ENCODE data around the gene AQP12B. TPM values are rescaled to one million over a fixed set of nuclear protein-coding genes. Genes with fewer than 3 reads are reported as not detected.

The AQP12B gene
- total RNA-seq, 2 experiments from 2014 or later, result not detected

DNA sequence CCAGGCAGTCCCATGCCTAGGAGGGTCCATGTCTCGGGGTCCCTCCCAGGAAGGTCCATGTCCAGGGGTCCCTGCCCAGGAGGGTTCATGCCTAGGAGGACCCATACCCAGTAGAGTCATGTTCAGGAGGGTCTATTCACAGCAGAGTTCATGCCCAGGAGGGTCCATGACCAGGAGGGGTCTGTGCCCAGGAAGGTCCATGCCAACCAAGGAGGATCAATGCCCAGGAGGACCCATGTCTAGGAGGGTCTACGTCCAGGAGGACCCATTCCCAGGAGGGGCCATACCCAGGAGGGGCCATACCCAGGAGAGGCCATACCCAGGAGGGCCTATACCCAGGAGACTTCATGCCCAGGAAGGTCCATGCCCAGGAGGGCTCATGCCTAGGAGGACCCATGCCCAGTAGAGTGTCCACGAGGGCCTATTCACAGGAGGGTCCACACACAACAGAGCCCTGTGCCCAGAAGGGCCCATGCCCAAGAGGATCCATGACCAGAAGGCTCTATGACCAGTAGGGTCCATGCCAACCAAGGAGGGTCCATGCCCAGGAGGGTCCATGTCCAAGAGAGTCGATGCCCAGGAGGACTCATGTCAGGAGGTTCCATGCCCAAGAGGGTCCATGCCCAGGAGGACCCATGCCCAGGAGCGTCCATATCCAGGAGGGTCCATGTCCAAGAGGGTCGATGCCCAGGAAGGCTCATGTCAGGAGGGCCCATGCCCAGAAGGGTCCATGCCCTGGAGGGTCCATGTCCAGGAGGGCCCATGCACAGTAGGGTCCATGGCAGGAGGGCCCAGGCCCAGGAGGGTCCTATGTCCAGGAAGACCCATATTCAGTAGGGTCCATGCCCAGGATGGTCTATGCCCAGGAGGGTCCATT, 47.3 kb downstream of the AQP12B start:
- H3K9me3 Mint-ChIP-seq, result peaks cover 19% of the 10 kb centered on the region
- no peak overlapping the region for H3K27ac Mint-ChIP-seq
- CTCF ChIA-PET, result interaction anchor here (0.6 kb wide), 1 partner anchor 363 kb away, joined by 4 read pairs; no protein-coding TSS in a partner anchor
- no peaks in the 10 kb centered on the region for H3K4me1 Mint-ChIP-seq (ENCODE audit: low read depth)
- intact Hi-C loops (cut with micrococcal nuclease), result no loop called here
- DNase-seq, result no peak
- H3K36me3 Mint-ChIP-seq (ENCODE audit: low read depth), result peaks cover 6% of the 10 kb centered on the region
- H3K4me3 Mint-ChIP-seq, result no peak overlapping the region
- H3K27me3 Mint-ChIP-seq (ENCODE audit: low read depth), result no peaks in the 10 kb centered on the region

DNA sequence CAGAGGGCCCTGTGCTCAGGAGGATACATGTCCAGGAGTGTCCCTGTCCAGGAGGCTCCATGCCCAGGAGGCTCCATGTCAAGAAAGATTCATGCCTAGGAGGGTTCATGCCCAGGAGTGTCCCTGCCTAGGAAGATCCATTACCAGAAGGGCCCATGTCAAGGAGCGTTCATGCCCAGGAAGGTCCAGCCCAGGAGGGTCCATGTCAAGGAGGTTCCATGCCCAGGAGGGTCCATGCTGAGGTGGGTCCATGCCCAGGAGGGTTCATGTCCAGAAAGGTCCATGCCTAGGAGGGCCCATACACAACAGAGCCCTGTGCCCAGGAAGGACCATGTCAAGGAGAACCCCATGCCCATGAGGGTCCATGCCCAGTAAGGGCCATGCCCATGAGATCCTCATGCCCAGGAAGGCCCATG, 50.4 kb downstream of the AQP12B start:
- no peaks in the 10 kb centered on the region for H3K4me1 Mint-ChIP-seq (ENCODE audit: low read depth)
- CTCF ChIA-PET, result no interaction called here
- H3K27ac Mint-ChIP-seq, result no peak overlapping the region
- no peak for DNase-seq
- peaks cover 19% of the 10 kb centered on the region for H3K9me3 Mint-ChIP-seq
- H3K27me3 Mint-ChIP-seq (ENCODE audit: low read depth), result no peaks in the 10 kb centered on the region
- peaks cover 6% of the 10 kb centered on the region for H3K36me3 Mint-ChIP-seq (ENCODE audit: low read depth)
- intact Hi-C loops (cut with micrococcal nuclease), result no loop called here
- H3K4me3 Mint-ChIP-seq, result no peak overlapping the region

DNA sequence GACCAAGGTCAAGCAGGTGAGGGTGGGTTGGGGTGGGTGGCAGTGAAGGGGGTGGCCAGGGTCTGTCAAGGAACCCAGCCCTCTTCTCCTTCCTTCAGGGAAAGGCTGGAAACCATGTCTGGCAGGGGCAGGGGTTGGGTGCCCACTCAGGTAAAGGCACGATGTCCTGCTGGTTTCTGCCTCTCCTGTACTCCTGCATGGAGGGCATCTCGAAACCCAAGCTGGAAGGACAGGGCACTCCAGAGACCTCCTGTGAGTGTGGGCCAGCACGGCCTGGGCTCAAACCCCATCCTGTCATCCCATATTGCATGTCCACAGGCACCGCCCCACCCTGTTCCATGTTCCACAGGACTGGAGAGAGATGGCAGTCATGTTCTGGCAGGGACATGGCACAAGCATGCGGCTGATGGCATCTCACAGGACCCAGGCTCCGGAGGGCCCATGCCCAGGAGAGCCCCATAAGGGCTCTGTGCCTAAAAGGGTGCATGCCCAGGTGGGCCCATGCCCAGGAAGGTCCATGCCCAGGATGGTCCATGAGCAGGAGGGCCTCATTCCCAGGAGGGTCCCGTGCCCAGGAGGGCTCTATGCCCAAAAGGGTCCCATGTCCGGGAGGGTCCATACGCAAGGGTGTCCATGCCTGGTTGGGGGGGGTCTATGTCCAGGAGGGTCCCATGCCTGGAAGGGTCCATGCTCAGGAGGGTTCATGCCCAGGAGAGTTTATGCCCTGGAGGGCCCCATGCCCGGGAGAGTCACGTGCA, 51.0 kb downstream of the AQP12B start:
- H3K4me3 Mint-ChIP-seq, result no peak overlapping the region
- CTCF ChIA-PET, result no interaction called here
- intact Hi-C loops (cut with micrococcal nuclease), result no loop called here
- peaks cover 5% of the 10 kb centered on the region for H3K4me1 Mint-ChIP-seq (ENCODE audit: low read depth)
- H3K9me3 Mint-ChIP-seq, result peaks cover 19% of the 10 kb centered on the region
- DNase-seq, result no peak
- H3K36me3 Mint-ChIP-seq (ENCODE audit: low read depth), result peaks cover 6% of the 10 kb centered on the region
- no peak overlapping the region for H3K27ac Mint-ChIP-seq
- H3K27me3 Mint-ChIP-seq (ENCODE audit: low read depth), result no peaks in the 10 kb centered on the region

DNA sequence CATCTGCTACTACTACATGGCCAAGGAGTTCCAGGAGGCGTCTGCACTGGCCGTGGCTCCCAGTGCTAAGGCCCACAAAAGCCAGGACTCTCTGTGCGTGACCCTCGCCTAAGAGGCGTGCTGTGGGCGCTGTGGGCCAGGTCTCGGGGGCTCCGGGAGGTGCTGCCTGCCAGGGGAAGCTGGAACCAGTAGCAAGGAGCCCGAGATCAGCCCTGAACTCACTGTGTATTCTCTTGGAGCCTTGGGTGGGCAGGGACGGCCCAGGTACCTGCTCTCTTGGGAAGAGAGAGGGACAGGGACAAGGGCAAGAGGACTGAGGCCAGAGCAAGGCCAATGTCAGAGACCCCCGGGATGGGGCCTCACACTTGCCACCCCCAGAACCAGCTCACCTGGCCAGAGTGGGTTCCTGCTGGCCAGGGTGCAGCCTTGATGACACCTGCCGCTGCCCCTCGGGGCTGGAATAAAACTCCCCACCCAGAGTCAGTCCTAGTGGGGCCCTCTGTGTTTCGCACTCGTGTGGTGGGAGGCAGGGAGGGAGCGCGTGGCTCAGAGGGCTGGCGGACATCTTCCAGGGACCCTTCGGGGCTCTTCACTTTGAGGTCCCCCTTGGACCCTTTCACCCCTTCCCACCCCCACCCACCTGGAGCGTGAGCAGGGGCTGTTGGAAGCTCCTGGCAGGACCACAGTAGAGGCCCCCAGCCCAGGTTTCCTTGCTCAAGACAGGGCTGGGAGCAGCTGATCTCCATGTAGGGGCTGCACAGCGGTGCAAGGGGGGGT, 51.7 kb downstream of the AQP12B start:
- H3K27me3 Mint-ChIP-seq (ENCODE audit: low read depth), result no peaks in the 10 kb centered on the region
- no peak overlapping the region for H3K27ac Mint-ChIP-seq
- H3K4me1 Mint-ChIP-seq (ENCODE audit: low read depth), result peaks cover 10% of the 10 kb centered on the region
- H3K9me3 Mint-ChIP-seq, result peaks cover 19% of the 10 kb centered on the region
- CTCF ChIA-PET, result no interaction called here
- H3K4me3 Mint-ChIP-seq, result no peak overlapping the region
- H3K36me3 Mint-ChIP-seq (ENCODE audit: low read depth), result peaks cover 6% of the 10 kb centered on the region
- no peak for DNase-seq
- intact Hi-C loops (cut with micrococcal nuclease), result no loop called here

DNA sequence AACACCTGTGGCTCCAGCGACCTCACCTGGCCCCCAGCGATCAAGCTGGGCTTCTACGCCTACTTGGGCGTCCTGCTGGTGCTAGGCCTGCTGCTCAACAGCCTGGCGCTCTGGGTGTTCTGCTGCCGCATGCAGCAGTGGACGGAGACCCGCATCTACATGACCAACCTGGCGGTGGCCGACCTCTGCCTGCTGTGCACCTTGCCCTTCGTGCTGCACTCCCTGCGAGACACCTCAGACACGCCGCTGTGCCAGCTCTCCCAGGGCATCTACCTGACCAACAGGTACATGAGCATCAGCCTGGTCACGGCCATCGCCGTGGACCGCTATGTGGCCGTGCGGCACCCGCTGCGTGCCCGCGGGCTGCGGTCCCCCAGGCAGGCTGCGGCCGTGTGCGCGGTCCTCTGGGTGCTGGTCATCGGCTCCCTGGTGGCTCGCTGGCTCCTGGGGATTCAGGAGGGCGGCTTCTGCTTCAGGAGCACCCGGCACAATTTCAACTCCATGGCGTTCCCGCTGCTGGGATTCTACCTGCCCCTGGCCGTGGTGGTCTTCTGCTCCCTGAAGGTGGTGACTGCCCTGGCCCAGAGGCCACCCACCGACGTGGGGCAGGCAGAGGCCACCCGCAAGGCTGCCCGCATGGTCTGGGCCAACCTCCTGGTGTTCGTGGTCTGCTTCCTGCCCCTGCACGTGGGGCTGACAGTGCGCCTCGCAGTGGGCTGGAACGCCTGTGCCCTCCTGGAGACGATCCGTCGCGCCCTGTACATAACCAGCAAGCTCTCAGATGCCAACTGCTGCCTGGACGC, 52.5 kb downstream of the AQP12B start:
- H3K9me3 Mint-ChIP-seq, result peaks cover 19% of the 10 kb centered on the region
- H3K36me3 Mint-ChIP-seq (ENCODE audit: low read depth), result peaks cover 6% of the 10 kb centered on the region
- no peak overlapping the region for H3K27ac Mint-ChIP-seq
- peaks cover 17% of the 10 kb centered on the region for H3K4me1 Mint-ChIP-seq (ENCODE audit: low read depth)
- DNase-seq, result no peak
- no peak overlapping the region for H3K4me3 Mint-ChIP-seq
- no peaks in the 10 kb centered on the region for H3K27me3 Mint-ChIP-seq (ENCODE audit: low read depth)
- intact Hi-C loops (cut with micrococcal nuclease), result loop anchor here (10.0 kb wide), 1 partner anchor 115 kb away; no protein-coding TSS in a partner anchor
- CTCF ChIA-PET, result no interaction called here

DNA sequence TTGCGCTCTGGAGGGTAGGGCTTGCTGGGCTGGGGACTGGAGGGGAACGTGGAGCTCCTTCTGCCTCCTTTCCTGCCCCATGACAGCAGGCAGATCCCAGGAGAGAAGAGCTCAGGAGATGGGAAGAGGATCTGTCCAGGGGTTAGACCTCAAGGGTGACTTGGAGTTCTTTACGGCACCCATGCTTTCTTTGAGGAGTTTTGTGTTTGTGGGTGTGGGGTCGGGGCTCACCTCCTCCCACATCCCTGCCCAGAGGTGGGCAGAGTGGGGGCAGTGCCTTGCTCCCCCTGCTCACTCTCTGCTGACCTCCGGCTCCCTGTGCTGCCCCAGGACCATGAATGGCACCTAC, 53.1 kb downstream of the AQP12B start:
- CTCF ChIA-PET, result no interaction called here
- no peaks in the 10 kb centered on the region for H3K27me3 Mint-ChIP-seq (ENCODE audit: low read depth)
- peaks cover 6% of the 10 kb centered on the region for H3K36me3 Mint-ChIP-seq (ENCODE audit: low read depth)
- peaks cover 17% of the 10 kb centered on the region for H3K9me3 Mint-ChIP-seq
- H3K4me3 Mint-ChIP-seq, result no peak overlapping the region
- intact Hi-C loops (cut with micrococcal nuclease), result loop anchor here (10.0 kb wide), 1 partner anchor 115 kb away; no protein-coding TSS in a partner anchor
- H3K27ac Mint-ChIP-seq, result no peak overlapping the region
- no peak for DNase-seq
- H3K4me1 Mint-ChIP-seq (ENCODE audit: low read depth), result peaks cover 23% of the 10 kb centered on the region

DNA sequence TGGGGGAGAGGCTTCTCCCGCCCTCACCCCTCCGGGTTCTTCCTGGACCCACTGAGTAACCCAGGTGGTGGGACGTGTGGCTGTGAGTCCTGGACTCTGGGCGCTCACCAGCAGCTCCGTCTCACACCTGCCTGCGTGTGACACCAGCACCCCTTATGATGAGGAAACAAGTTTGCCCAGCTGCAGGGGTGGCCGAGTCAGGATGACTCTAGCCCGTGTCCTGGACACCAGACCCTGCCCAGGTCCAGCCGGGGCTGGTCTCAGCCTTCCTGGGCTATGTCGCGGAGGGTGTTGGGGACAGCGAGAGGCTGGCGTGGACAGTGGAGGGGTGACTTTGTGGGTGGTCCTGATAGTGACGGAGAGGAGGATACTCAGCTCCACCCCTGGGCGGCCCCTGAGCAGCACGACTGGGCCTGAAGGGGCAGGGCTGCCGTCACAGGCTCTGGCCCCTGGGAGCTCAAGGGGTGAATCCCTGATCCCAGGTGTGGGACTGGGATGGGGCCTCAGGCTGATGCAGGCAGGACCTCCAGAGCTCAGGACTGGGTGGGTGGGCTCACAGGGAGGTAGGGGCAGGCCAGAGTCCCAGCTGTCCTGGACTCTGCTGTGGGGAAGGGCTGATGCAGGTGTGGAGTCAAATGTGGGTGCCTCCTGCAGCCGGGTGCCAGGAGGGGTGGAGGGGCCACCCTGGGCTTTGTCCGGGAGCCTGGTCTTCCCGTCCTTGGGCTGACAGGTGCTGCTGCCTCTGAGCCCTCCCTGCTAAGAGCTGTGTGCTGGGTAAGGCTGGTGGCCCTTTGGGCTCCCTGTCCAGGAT, 53.7 kb downstream of the AQP12B start:
- intact Hi-C loops (cut with micrococcal nuclease), result loop anchor here (10.0 kb wide), 1 partner anchor 114 kb away; no protein-coding TSS in a partner anchor
- DNase-seq, result no peak
- Mint-ChIP-seq H3K4me1 (ENCODE audit: low read depth) (peaks cover 26% of the 10 kb centered on the region), H3K4me3 (no peak overlapping the region), H3K36me3 (ENCODE audit: low read depth) (peaks cover 6% of the 10 kb centered on the region), H3K27ac (no peak overlapping the region), H3K27me3 (ENCODE audit: low read depth) (no peaks in the 10 kb centered on the region), H3K9me3 (peaks cover 12% of the 10 kb centered on the region)
- CTCF ChIA-PET, result no interaction called here

DNA sequence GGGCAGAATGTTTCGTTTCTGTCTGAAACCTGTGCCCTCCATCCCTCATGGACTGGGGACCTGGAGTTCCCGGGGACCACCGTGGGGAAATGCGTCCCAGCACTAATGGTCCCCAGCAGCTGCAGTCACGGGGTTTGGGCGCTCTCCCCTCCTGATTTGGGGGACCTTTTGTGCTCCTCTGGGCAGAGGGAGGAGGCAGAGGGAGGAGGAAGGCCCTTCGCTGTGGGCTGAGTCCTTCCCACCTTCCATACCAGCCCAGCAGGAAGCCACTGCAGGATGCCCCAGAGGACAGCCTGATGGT, 54.2 kb downstream of the AQP12B start:
- H3K4me1 Mint-ChIP-seq (ENCODE audit: low read depth), result peaks cover 27% of the 10 kb centered on the region
- intact Hi-C loops (cut with micrococcal nuclease), result loop anchor here (10.0 kb wide), 1 partner anchor 114 kb away; no protein-coding TSS in a partner anchor

DNA sequence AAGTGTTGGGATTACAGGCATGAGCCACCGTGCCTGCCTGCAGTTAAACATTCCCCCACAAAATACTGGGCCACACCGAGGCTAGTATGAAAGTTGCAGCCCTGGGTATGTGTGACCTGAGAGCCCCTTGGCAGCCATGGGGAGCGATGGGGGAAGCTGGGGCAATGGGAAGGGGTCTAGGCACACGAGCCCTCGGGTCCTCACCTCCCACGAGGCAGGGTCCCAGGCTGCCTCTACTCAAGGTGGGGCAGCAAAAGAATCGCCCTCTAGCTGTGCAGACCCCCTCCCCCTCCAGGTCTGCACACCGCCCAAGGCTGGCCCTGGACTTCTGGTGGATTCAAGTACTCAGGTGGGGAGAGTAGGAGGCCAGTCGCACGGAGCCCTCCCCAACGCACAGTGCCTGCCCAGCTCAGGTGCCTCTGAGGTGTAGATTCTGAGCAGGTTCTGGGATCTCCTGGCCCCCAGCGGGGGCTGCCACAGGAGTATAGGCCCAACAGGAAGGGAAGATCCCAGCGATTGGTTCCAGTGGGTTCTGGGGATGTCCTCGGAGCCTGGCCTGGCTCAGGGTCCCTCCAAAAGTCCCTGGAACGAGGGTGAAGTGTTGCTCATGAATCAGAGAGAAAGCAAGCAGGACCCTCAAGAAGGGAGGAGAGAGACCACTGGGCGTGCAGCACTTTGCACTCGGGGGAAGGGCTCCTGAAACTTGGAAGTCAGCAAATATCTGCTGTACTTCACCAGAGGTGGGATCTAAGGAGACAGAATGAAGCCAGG, 54.8 kb downstream of the AQP12B start:
- peaks cover 32% of the 10 kb centered on the region for H3K4me1 Mint-ChIP-seq (ENCODE audit: low read depth)
- peaks cover 1% of the 10 kb centered on the region for H3K9me3 Mint-ChIP-seq
- no peaks in the 10 kb centered on the region for H3K27me3 Mint-ChIP-seq (ENCODE audit: low read depth)
- intact Hi-C loops (cut with micrococcal nuclease), result loop anchor here (10.0 kb wide), 1 partner anchor 113 kb away; no protein-coding TSS in a partner anchor
- DNase-seq, result no peak
- H3K36me3 Mint-ChIP-seq (ENCODE audit: low read depth), result no peaks in the 10 kb centered on the region
- CTCF ChIA-PET, result no interaction called here
- H3K4me3 Mint-ChIP-seq, result no peak overlapping the region
- H3K27ac Mint-ChIP-seq, result no peak overlapping the region

More for the DNA sequence above, 54.2 kb downstream of the AQP12B start:
- H3K27ac Mint-ChIP-seq, result no peak overlapping the region
- H3K36me3 Mint-ChIP-seq (ENCODE audit: low read depth), result peaks cover 4% of the 10 kb centered on the region
- no peaks in the 10 kb centered on the region for H3K27me3 Mint-ChIP-seq (ENCODE audit: low read depth)
- H3K4me3 Mint-ChIP-seq, result no peak overlapping the region
- DNase-seq, result no peak
- CTCF ChIA-PET, result no interaction called here
- peaks cover 7% of the 10 kb centered on the region for H3K9me3 Mint-ChIP-seq

DNA sequence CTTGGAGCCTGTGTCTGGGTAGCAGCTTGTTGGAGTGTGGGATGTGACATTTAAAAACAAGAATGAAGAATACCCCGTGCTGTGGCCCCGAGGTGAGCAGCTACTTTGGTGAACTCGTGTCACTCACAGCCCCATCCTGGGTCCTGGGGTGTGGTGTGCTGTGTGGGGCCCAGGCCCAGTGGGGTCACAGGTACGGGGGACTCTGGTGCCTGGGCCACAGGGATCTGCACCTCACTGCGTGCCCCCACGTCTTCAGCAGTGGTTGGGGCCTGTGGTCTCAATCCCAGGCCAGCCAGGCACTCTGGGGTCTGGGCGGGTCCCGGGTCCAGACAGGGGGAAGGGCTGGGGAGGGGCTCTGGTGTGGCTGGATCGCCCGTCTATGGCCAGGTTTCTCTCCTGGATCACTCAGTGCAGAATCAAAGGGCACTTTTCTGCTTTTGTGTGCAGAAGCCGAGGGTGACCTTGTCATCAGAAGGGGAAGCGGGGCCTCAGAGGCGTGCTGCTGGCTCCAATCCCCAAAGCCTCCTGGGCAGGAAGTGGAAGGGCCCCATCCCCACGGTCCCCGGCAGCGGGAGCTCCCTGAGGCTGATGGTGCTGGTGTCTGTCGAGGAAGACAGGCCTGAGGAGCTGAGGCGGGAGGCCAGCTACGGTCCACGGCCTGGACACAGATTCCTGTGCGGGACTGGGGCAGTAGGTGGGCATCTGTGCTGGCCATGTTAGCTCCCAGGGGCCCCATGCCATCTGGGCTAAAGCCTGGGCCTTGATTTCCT, 56.0 kb downstream of the AQP12B start:
- Mint-ChIP-seq H3K4me3 (peak overlapping the region; percentile 38), H3K27ac (peak overlapping the region; percentile 75), H3K36me3 (ENCODE audit: low read depth) (no peaks in the 10 kb centered on the region), H3K4me1 (ENCODE audit: low read depth) (peaks cover 41% of the 10 kb centered on the region), H3K27me3 (ENCODE audit: low read depth) (no peaks in the 10 kb centered on the region), H3K9me3 (no peaks in the 10 kb centered on the region)
- CTCF ChIA-PET, result no interaction called here
- intact Hi-C loops (cut with micrococcal nuclease), result loop anchor here (10.0 kb wide), 1 partner anchor 112 kb away; no protein-coding TSS in a partner anchor
- DNase-seq, result peak; percentile 78

Measured in activated naive CD4-positive, alpha-beta T cell treated with anti-CD3 and anti-CD28 coated beads for 36 hours (primary cell).